ENCODE data around the gene SLC34A2. TPM values are rescaled to one million over a fixed set of nuclear protein-coding genes. Genes with fewer than 3 reads are reported as not detected.
"Not testable (repeated sequence)": the region's sequence is repeated elsewhere in the genome, so short reads cannot be mapped to it uniquely, and the experiment has no call there.

The SLC34A2 gene
- total RNA-seq, 4 donors from 2014 or later, result 2.5 to 7.8 (median 3.8) TPM

DNA sequence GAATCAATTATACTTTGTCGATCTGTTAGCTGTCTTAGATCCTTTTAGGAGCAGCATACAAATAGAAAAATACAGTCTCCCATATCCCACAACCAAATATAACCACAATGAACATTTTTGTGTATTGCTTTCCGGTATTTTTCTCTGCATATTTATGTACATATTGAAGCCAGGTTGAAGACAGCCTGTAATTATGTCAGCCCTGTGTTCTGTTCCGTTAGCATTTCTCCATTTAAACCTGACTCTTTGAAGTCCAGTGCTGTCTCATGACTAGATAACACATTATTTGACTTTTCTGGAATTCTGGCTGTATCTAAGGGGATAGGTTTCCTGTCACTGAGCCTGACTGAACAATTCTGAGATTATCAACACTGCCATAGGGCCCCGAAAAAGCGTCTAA is 4.0 kb upstream of the SLC34A2 start:
- H3K4me3 ChIP-seq, result no peak overlapping the region
- WGBS, result 66% methylated on average over 5 of the region's 5 CpGs
- peaks cover 9% of the 10 kb centered on the region for H3K4me1 ChIP-seq

DNA sequence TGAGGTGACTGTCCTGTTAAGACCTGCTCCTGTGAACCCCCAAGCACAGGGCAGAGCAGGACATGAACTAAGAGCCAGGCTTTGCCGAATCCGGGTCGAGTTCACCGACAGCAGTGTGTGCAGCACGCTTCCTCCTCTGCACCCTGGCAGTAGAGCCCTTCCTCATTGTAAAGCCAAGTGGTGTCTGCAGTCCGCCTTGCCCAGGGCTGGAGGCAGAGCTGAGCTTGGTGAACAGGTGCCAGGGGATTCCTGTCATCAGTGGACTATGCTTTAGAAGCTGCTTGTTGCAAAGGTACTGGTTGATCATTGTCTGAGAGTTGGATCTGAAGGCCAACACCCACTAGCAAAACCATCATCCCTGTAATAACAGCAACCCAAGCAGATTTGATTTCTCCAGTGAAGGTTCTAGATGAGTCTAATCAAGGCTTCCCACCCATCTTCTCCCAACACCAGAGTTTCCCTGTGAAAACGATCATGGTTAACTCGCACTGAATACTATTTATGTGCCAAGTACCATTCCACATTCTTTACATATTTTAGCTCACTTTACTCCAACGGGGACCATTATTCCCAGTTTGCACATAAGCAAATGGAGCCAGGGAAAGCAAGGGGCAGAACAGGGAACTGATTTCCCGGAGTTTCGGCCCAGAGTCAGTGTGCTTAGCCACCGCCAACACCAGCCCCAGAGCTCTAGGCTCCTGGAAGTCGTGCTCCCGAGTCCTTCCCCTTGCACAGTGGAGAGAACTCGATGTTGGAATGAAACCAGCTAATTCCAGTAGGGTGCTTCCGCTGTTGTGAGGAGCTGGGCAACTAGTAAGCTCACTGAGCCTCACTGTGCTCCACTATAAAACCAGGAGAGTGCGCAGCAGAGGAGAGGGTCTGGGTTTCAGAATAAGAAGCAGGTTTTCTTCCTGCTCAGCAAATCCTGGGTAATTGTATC is 1.4 kb upstream of the SLC34A2 start:
- H3K9me3 ChIP-seq, result no peaks in the 10 kb centered on the region
- H3K36me3 ChIP-seq, result no peaks in the 10 kb centered on the region
- peaks cover 9% of the 10 kb centered on the region for H3K4me1 ChIP-seq
- H3K27me3 ChIP-seq, result peaks cover 30% of the 10 kb centered on the region
- no peak overlapping the region for H3K4me3 ChIP-seq
- no peak for DNase-seq (ENCODE audit: low spot score in 2 of 2)
- 53% methylated on average over 16 of the region's 17 CpGs for WGBS
- no peak for TF ChIP-seq EP300 (IDR thresholded peaks at IDR 0.05)
- TF ChIP-seq, protein P1, sequence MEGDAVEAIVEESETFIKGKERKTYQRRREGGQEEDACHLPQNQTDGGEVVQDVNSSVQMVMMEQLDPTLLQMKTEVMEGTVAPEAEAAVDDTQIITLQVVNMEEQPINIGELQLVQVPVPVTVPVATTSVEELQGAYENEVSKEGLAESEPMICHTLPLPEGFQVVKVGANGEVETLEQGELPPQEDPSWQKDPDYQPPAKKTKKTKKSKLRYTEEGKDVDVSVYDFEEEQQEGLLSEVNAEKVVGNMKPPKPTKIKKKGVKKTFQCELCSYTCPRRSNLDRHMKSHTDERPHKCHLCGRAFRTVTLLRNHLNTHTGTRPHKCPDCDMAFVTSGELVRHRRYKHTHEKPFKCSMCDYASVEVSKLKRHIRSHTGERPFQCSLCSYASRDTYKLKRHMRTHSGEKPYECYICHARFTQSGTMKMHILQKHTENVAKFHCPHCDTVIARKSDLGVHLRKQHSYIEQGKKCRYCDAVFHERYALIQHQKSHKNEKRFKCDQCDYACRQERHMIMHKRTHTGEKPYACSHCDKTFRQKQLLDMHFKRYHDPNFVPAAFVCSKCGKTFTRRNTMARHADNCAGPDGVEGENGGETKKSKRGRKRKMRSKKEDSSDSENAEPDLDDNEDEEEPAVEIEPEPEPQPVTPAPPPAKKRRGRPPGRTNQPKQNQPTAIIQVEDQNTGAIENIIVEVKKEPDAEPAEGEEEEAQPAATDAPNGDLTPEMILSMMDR (IDR thresholded peaks at IDR 0.05), result no peak
- no peak for TF ChIP-seq POLR2AphosphoS5 (IDR thresholded peaks at IDR 0.05)
- no peak for TF ChIP-seq POLR2A (IDR thresholded peaks at IDR 0.05)
- no peak overlapping the region for H3K27ac ChIP-seq

More for the DNA sequence above, 4.0 kb upstream of the SLC34A2 start:
- Histone ChIP-seq H3K36me3 (no peaks in the 10 kb centered on the region), H3K9me3 (no peaks in the 10 kb centered on the region), H3K27ac (no peak overlapping the region), H3K27me3 (peaks cover 28% of the 10 kb centered on the region)
- no peak for TF ChIP-seq POLR2A (IDR thresholded peaks at IDR 0.05)
- TF ChIP-seq EP300 (IDR thresholded peaks at IDR 0.05), result no peak
- no peak for TF ChIP-seq POLR2AphosphoS5 (IDR thresholded peaks at IDR 0.05)
- no peak for DNase-seq (ENCODE audit: low spot score in 2 of 2)

DNA sequence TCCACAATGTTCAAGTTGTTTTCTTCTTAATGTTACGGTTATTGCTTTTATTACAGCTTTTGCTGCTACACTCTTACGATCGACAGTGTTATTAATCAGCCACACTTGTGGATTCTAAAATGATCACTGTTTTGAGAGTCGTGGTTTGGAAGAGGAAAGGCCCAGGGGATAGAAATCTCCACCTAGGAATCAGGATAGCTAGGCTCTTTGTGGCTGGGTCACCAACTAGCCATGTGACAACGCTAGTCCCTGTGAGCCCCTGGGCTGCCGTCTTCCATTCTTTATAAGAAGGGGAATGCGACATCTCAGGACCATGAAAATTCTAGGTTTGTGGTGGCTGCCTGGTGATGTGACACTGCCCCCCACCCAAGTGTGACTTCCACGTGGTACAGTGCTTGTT is 380 bp downstream of the SLC34A2 start:
- peaks cover 30% of the 10 kb centered on the region for H3K27me3 ChIP-seq
- H3K27ac ChIP-seq, result no peak overlapping the region
- H3K36me3 ChIP-seq, result no peaks in the 10 kb centered on the region
- no peak for TF ChIP-seq POLR2A (IDR thresholded peaks at IDR 0.05)
- TF ChIP-seq, protein P1 (IDR thresholded peaks at IDR 0.05), result no peak
- no peak for TF ChIP-seq POLR2AphosphoS5 (IDR thresholded peaks at IDR 0.05)
- TF ChIP-seq EP300 (IDR thresholded peaks at IDR 0.05), result no peak
- WGBS, result 43% methylated on average over 8 of the region's 8 CpGs
- peaks cover 9% of the 10 kb centered on the region for H3K4me1 ChIP-seq
- no peaks in the 10 kb centered on the region for H3K9me3 ChIP-seq
- peak overlapping the region; percentile 36 for H3K4me3 ChIP-seq
- no peak for DNase-seq (ENCODE audit: low spot score in 2 of 2)

DNA sequence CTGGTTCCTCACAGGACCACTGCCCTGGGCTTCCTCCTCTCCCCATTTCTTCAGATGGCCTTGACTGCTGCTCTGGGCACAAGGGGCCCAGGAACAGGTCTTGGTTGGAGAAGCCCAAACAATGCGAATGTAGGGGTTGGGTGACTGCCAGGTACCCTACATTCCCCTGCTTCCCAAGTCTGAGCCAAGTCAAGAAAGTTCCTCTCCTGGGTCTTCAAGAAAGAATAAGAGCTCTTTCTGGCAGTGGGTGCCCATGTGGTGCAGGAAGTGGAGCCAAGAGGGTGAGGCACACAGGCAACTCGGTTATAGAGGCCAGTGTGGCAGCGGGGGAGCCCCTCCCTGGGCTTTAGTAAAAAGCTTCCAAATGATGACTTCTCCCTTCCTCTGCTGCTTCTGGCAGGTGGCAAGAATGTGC is 2.7 kb downstream of the SLC34A2 start:
- WGBS, result 69% methylated on average over 3 of the region's 3 CpGs
- no peak overlapping the region for H3K27ac ChIP-seq
- H3K4me3 ChIP-seq, result no peak overlapping the region
- no peaks in the 10 kb centered on the region for H3K9me3 ChIP-seq
- peaks cover 9% of the 10 kb centered on the region for H3K4me1 ChIP-seq
- no peak for DNase-seq (ENCODE audit: low spot score in 2 of 2)
- peaks cover 30% of the 10 kb centered on the region for H3K27me3 ChIP-seq
- TF ChIP-seq POLR2A (IDR thresholded peaks at IDR 0.05), result no peak
- TF ChIP-seq, protein P1 (IDR thresholded peaks at IDR 0.05), result no peak
- no peak for TF ChIP-seq POLR2AphosphoS5 (IDR thresholded peaks at IDR 0.05)
- no peak for TF ChIP-seq EP300 (IDR thresholded peaks at IDR 0.05)
- no peaks in the 10 kb centered on the region for H3K36me3 ChIP-seq

DNA sequence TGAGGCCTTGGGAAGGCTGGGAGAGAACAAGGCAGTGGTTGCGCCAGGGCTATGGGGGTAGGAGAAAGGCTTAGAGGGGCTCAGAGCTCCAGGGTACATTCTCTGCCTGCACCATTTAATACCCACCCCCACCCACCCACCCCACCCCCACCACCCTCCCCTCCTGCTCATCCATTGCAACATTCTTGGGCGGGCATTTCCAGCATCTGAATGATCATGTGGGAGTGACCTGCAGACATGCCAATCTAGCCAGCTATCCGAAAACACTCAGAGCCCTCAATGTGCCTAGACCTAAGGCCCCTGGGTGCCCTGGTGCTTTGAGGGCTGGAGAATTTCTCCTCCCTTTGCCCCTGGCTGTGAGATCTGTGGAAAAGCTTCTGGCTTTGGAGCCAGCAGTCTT is 3.1 kb downstream of the SLC34A2 start:
- Histone ChIP-seq H3K9me3 (no peaks in the 10 kb centered on the region), H3K4me3 (no peak overlapping the region), H3K27ac (no peak overlapping the region), H3K27me3 (peaks cover 30% of the 10 kb centered on the region), H3K36me3 (no peaks in the 10 kb centered on the region), H3K4me1 (peaks cover 9% of the 10 kb centered on the region)
- no peak for DNase-seq (ENCODE audit: low spot score in 2 of 2)
- WGBS, result 74% methylated on average over 3 of the region's 3 CpGs
- TF ChIP-seq, protein P1 (IDR thresholded peaks at IDR 0.05), result no peak
- TF ChIP-seq POLR2A (IDR thresholded peaks at IDR 0.05), result no peak
- TF ChIP-seq EP300 (IDR thresholded peaks at IDR 0.05), result no peak
- TF ChIP-seq POLR2AphosphoS5 (IDR thresholded peaks at IDR 0.05), result no peak

DNA sequence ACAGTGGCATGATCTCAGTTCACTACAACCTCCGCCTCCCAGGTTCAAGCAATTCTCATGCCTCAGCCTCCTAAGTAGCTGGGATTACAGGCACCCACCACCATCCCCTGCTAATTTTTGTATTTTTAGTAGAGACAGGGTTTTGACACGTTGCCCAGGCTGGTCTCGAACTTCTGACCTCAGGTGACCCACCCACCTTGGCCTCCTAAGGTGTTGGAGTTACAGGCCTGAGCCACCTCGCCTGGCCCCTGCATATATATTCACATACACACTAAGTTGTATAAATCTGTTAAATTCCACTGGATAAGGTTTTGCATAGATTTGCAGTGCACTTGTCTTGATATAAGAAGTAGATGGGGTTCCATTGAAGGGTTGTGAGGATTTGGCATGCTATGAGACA is 5.8 kb downstream of the SLC34A2 start:
- not testable (repeated sequence) for H3K9me3 ChIP-seq; H3K4me3 ChIP-seq; H3K27me3 ChIP-seq; H3K27ac ChIP-seq; H3K36me3 ChIP-seq; DNase-seq (ENCODE audit: low spot score in 2 of 2); H3K4me1 ChIP-seq
- 92% methylated on average over 4 of the region's 4 CpGs for WGBS

Measured in suprapubic skin (tissue), 4 donors.